ENCODE data around the gene DNAJC5. TPM values are rescaled to one million over a fixed set of nuclear protein-coding genes. Genes with fewer than 3 reads are reported as not detected.
A peak's percentile ranks its signal among the peaks of the same experiment; 100 is the strongest.
"Not testable (repeated sequence)": the region's sequence is repeated elsewhere in the genome, so short reads cannot be mapped to it uniquely, and the experiment has no call there.

The DNAJC5 gene
- total RNA-seq, 1 donor from 2014 or later: 25.5 TPM

- no peak for DNase-seq (ENCODE audit: low spot score)
Measured at GRCh38 chr20:63967330-63968135, 72.6 kb downstream of the DNAJC5 start.

- DNase-seq (ENCODE audit: low spot score): no peak
Measured at GRCh38 chr20:63968136-63968927, 73.4 kb downstream of the DNAJC5 start.

GRCh38 chr20:63968928-63969760 lies 74.2 kb downstream of the DNAJC5 start:
- DNase-seq (ENCODE audit: low spot score): no peak

- peak; percentile 43 for DNase-seq (ENCODE audit: low spot score)
Measured at GRCh38 chr20:63969838-63970713, 75.2 kb downstream of the DNAJC5 start, which contains the start of gene ZNF512B. Gene ZNF512B (minus strand): TSS chr20:63969930. CDS start chr20:63967950, 1,980 bp downstream.

DNA sequence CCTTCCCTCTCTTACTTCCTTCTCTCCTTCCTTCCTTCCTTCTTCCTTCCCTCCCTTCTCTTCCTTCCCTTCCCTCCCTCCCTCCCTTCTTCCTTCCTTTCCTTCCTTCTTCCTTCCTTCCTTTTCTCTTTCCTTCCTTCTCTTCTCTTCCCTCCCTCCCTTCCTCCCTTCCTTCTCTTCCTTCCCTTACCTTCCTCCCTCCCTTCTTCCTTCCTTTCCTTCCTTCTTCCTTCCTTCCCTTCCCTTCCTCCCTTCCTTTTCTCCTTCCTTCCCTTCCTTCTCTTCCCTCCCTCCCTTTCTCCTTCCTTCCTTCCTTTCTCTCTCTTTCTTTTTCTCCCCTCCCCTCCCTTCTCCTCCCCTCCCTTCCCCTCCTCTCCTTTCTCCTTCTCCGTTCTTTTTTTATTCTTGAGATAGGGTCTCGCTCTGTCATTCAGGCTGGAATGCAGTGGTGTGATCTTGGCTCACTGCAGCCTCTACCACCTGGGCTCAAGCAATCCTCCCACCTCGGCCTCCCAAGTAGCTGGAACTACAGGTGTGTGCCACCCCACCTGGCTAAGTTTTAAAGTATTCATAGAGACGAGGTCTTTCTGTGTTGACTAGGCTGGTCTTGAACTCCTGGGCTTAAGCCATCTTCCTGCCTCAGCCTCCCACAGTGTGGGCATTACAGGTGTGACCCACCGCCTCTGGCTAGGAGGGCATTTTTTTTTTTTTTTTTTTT lies 75.9 kb downstream of the DNAJC5 start:
- peak; percentile 0 for DNase-seq (ENCODE audit: low spot score)

GRCh38 chr20:63971960-63972311 lies 77.0 kb downstream of the DNAJC5 start:
- DNase-seq (ENCODE audit: low spot score): not testable (repeated sequence)

DNA sequence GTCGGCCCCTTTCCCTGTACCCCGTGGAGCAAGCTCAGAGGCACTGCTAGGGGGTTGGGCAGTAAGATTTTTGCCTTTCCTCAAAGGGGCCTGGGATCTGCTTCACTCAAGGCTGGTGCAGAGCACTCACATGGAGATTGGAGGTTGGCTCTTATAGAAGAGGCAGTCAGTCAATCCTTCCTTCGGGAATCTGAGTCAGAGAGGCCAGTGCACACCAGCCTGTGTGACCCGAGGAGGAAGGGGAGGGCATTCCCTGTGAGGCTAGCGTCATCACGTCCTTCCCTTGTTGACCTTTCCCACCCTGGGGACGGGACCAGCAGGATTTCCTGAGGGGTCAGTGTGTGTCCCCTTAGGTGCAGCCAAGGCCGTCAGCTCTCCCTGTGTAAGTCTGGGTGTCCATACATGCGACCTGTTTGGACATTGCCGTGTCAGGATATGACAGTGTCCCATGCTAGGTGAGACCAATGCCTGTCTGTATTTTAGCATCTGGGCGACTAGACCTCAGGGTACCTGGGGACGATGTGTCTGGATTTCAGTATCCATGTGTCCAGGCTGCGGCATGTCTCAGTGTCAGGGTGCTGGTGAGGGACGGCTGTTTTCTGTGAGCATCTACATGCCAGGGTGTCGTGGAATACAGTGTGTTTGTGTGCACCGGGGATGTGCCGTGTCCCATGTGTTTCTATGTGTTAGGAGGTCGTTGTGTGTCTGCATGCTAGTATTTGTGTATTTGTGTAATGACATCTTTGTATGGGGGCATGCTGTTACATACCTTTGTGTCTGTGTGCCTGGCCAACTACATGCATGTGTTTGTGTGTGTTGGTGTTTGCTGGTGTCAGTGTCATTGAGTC lies 77.6 kb downstream of the DNAJC5 start:
- no peak for DNase-seq (ENCODE audit: low spot score)

DNA sequence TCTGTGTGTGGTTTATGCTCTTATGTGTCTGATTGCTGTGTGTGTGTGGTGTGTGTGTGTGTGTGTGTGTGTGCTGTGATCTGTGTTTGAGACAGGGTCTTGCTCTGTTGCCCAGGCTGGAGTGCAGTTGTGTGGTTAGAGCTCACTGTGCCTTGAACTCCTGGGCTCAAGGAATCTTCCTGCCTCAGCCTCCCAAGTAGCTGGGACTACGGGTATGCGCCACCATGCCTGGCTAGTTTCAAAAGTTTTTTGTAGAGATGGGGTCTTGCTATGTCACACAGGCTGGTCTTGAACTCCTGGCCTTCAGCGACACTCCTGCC lies 78.2 kb downstream of the DNAJC5 start:
- no peak for DNase-seq (ENCODE audit: low spot score)

GRCh38 chr20:63973636-63974401 lies 78.9 kb downstream of the DNAJC5 start:
- DNase-seq (ENCODE audit: low spot score): peak; percentile 91

GRCh38 chr20:63974402-63975200 lies 79.7 kb downstream of the DNAJC5 start:
- no peak for DNase-seq (ENCODE audit: low spot score)

- DNase-seq (ENCODE audit: low spot score): not testable (repeated sequence)
Measured at GRCh38 chr20:63976511-63976910, 81.6 kb downstream of the DNAJC5 start.

DNA sequence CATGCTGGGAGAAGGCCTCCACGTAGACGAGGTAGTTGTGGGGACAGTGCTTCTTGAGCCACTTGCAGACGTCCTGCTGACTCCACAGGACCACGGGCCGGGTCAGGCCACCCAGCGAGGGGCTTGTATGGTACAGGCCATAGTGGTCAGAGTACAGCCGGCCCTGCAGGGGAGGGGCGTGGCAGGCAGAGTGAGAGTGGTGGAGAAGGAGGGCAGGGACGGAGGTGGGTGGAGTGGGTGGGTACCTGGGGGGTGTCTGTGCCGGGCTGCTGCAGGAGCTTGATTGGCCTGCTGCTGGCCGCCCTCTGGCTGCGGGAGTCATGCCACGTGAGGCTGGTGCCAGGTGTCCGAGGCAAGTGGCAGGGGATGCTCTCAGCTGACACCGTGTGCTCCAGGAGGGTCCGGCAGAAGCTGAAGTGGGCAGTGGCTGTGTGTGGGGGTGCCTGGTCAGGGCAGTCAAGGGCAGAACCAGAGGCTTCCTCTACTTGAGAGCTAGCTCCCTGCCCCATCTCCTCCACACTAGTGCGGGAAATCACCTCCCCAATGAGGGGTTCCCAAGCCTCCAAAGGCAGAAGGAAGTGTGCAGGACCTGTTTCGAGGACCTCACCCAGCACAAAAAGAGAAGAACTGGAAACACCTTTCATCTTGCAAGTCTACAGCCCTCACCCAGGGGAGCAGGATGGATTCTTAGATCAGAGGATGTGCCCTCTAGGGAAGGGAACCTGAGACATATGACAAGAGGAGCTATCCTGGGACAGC lies 82.2 kb downstream of the DNAJC5 start:
- DNase-seq (ENCODE audit: low spot score): no peak

DNA sequence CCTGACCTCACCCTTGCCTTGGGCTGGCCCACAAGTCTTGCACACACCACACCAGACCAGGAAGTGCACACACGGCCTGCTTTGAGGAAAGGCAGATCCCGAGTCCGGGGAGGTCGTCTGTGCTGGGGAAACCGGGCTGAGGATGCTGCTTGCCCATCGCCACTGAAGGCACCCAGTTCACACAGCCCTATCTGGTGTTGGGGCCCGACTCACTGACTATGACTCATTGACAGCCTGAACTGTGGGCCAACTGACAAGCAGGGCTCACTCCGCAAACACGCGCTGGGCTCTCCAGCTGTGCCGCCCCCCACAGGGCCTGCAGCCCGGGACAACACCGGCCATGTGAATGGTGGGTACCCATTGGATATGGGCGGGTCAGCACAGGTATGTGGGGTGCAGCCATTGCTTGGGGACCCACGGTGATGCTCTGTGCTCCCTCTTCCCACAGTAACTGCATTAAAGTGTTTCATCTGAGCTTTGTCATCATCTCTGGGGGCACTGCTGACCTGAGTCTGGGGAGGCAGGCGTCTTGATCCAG lies 82.9 kb downstream of the DNAJC5 start:
- no peak for DNase-seq (ENCODE audit: low spot score)

- DNase-seq (ENCODE audit: low spot score): peak; percentile 40
Measured at GRCh38 chr20:63978319-63979228, 83.6 kb downstream of the DNAJC5 start.

DNA sequence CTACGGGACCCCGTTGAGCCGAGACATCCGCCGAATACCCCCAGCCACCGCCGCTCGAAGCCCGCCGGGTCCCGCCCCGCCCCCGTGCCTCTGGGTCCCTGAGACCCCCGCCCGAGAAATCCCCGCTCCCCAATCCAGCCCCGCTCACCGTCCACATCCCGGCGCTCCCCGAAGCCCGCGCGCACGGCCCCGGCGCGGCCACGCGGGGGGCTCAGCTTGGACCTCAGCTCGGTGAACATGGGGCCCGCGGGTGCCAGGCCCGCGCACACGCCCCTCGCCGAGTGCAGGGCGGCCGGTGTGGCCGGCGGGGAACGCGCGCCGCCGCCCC lies 84.3 kb downstream of the DNAJC5 start:
- DNase-seq (ENCODE audit: low spot score): no peak

Measured in umbilical cord (tissue), 2 donors.